DND-41 (cell line): Measurements from ENCODE around the gene CCDC91.

Source experiments
- CTCF ChIP-seq: IDR thresholded peaks from 2 replicates; pipeline ENCODE4 v1.5.1; 2012; ENCODE audit warnings: borderline replicate concordance, low read length, moderate library complexity, mild to moderate bottlenecking; ENCODE audit not compliant: poor library complexity, severe bottlenecking; ENCODE audit errors: extremely low read depth
- EZH2 ChIP-seq: IDR thresholded peaks from 3 replicates; pipeline ENCODE4 v1.6.1; 2012; ENCODE audit warnings: borderline replicate concordance, low read depth, mild to moderate bottlenecking, moderate library complexity, low read length, inconsistent platforms; ENCODE audit not compliant: severe bottlenecking

GRCh38 chr12:28240853-28241252 is 50.6 kb downstream of the CCDC91 start:
- TF ChIP-seq CTCF (no peak), EZH2 (no peak)
